ENCODE results near the gene ARMC7. TPM values are rescaled to one million over a fixed set of nuclear protein-coding genes. Genes with fewer than 3 reads are reported as not detected.

The ARMC7 gene
- total and polyA plus RNA-seq, 11 donors: 3.9 to 7.9 (median 5.2) TPM

DNA sequence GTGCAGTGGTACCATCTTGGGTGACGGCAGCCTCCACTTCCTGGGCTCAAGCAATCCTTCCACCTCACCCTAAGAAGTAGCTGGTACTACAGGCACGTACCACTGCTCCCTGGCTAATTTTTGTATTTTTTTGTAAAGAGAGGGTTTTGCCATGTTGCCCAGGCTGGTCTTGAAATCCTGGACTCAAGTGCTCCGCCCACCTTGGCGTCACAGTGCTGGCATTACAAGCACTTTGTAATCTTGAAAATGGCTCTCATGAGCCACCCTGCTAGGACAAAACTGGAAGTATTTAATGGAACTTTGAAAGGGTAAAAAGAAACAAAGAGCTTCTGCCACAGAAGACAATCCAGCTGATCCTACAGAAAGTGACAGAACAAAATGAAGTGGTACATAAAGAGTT lies 63.8 kb downstream of the ARMC7 start:
- ATAC-seq (no peak), DNase-seq (no peak)
- Histone ChIP-seq H3K36me3 (peaks cover 0 to 98% (median 93%) of the 10 kb centered on the region in 9 donors), H3K27ac (no peak overlapping the region), H3K4me1 (peaks cover 0 to 20% (median 6%) of the 10 kb centered on the region in 12 donors), H3K4me3 (no peak overlapping the region), H3K9me3 (no peaks in the 10 kb centered on the region), H3K27me3 (no peaks in the 10 kb centered on the region)
- TF ChIP-seq, protein P1, sequence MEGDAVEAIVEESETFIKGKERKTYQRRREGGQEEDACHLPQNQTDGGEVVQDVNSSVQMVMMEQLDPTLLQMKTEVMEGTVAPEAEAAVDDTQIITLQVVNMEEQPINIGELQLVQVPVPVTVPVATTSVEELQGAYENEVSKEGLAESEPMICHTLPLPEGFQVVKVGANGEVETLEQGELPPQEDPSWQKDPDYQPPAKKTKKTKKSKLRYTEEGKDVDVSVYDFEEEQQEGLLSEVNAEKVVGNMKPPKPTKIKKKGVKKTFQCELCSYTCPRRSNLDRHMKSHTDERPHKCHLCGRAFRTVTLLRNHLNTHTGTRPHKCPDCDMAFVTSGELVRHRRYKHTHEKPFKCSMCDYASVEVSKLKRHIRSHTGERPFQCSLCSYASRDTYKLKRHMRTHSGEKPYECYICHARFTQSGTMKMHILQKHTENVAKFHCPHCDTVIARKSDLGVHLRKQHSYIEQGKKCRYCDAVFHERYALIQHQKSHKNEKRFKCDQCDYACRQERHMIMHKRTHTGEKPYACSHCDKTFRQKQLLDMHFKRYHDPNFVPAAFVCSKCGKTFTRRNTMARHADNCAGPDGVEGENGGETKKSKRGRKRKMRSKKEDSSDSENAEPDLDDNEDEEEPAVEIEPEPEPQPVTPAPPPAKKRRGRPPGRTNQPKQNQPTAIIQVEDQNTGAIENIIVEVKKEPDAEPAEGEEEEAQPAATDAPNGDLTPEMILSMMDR (IDR thresholded peaks at IDR 0.05): no peak
- no peak for TF ChIP-seq POLR2A (IDR thresholded peaks at IDR 0.05)
- intact Hi-C loops (cut with DNase I): loop anchor here in 8 of 10 donors (2.0 to 10.0 kb wide), 4 partner anchors 56 to 61 kb away; no protein-coding TSS in a partner anchor
- WGBS, 4 donors: 73 to 87% (median 80%) methylated on average over 3 to 4 of the region's 4 CpGs

DNA sequence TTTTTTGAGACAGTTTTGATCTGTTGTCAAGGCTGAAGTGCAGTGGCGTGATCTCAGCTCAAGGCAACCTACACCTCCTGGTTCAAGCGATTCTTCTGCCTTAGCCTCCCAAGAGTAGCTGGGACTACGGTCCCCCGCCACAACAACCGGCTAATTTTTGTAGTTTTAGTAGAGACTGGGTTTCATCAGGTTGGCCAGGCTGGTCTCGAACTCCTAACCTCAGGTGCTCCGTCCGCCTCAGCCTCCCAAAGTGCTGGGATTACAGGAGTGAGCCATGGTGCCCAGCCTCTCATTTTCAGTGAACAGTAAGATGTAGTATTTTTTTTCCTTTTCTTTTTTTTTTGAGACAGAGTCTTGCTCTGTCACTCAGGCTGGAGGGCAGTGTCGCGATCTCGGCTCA lies 65.2 kb downstream of the ARMC7 start:
- Histone ChIP-seq H3K36me3 (peaks cover 0 to 100% (median 93%) of the 10 kb centered on the region in 9 donors), H3K9me3 (no peaks in the 10 kb centered on the region), H3K27ac (no peak overlapping the region), H3K4me1 (peaks cover 0 to 28% (median 11%) of the 10 kb centered on the region in 12 donors), H3K27me3 (no peaks in the 10 kb centered on the region), H3K4me3 (no peak overlapping the region)
- ATAC-seq (no peak), DNase-seq (no peak)
- WGBS, 4 donors: 91 to 96% (median 93%) methylated on average over 11 of the region's 11 CpGs
- intact Hi-C loops (cut with DNase I): loop anchor here in 6 of 10 donors (5.0 to 10.0 kb wide), 3 partner anchors 58 to 63 kb away; no protein-coding TSS in a partner anchor
- TF ChIP-seq POLR2A (IDR thresholded peaks at IDR 0.05): no peak
- TF ChIP-seq, protein P1 (IDR thresholded peaks at IDR 0.05): no peak

DNA sequence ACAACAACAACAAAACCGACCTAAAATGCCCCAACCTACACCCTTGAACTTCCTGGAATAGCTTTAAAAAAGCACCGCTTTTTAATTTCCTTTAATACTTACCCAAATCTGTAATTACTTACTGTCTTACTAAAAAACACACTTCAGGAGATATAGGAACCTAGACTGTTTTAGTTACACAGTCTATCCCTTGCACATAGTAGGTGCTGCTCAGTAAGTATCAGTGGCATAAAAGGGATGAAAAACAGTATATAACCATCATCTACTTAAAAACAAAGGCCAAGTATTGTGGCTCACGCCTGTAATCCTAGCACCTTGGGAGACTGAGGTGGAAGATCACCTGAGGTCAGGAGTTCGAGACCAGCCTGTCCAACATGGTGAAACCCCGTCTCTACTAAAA lies 66.9 kb downstream of the ARMC7 start:
- ATAC-seq (no peak), DNase-seq (no peak)
- intact Hi-C loops (cut with DNase I): loop anchor here in 1 of 10 donors (10.0 kb wide), 1 partner anchor 62 kb away; no protein-coding TSS in a partner anchor
- TF ChIP-seq, protein P1 (IDR thresholded peaks at IDR 0.05): no peak
- no peak for TF ChIP-seq POLR2A (IDR thresholded peaks at IDR 0.05)
- H3K36me3 ChIP-seq: peaks cover 0 to 92% (median 85%) of the 10 kb centered on the region in 9 donors
- no peak overlapping the region for H3K4me3 ChIP-seq
- peaks cover 0 to 43% (median 19%) of the 10 kb centered on the region in 12 donors for H3K4me1 ChIP-seq
- no peaks in the 10 kb centered on the region for H3K27me3 ChIP-seq
- H3K9me3 ChIP-seq: no peaks in the 10 kb centered on the region
- H3K27ac ChIP-seq: no peak overlapping the region
- 82 to 92% (median 86%) methylated on average over 5 of the region's 5 CpGs for WGBS, 4 donors

DNA sequence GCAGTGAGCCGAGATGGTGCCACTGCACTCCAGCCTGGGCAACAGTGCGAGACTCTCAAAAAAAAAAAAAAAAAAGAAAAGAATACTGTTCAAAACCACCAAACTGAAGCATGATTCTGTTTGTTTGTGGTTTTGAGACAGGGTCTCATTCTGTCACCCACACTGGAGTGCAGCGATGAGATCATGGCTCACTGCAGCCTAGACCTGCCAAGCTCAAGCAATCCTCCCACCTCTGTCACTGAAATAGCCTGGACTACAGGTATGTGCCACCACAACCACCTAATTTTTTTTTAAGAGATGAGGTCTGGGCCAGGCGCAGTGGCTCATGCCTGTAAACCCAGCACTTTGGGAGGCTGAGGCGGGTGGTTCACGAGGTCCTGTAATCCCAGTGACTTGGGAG lies 68.7 kb downstream of the ARMC7 start:
- no peaks in the 10 kb centered on the region for H3K27me3 ChIP-seq
- H3K9me3 ChIP-seq: no peaks in the 10 kb centered on the region
- H3K4me1 ChIP-seq: peaks cover 0 to 35% (median 20%) of the 10 kb centered on the region in 12 donors
- no peak for TF ChIP-seq POLR2A (IDR thresholded peaks at IDR 0.05)
- TF ChIP-seq, protein P1 (IDR thresholded peaks at IDR 0.05): no peak
- H3K27ac ChIP-seq: no peak overlapping the region
- DNase-seq (no peak), ATAC-seq (no peak)
- WGBS, 4 donors: 92 to 97% (median 95%) methylated on average over 6 of the region's 6 CpGs
- peaks cover 0 to 74% (median 69%) of the 10 kb centered on the region in 9 donors for H3K36me3 ChIP-seq
- H3K4me3 ChIP-seq: no peak overlapping the region
- intact Hi-C loops (cut with DNase I): loop anchor here in 1 of 10 donors (10.0 kb wide), 1 partner anchor 64 kb away; no protein-coding TSS in a partner anchor

Other genes with a start within 250 kb of the ARMC7 start
- 1 to 10 TPM; 2.5 to 8.7 (median 4.7) TPM for gene FDXR, start 237.0 kb upstream of the ARMC7 start, total RNA-seq
- 1 to 10 TPM; 3.7 to 5.5 TPM for gene FDXR, start 237.0 kb upstream of the ARMC7 start, polyA plus RNA-seq
- not detected for gene FADS6, start 216.3 kb upstream of the ARMC7 start, total RNA-seq
- gene FADS6, start 216.3 kb upstream of the ARMC7 start, polyA plus RNA-seq: not detected
- not detected for gene USH1G, start 186.7 kb upstream of the ARMC7 start, total RNA-seq
- gene USH1G, start 186.7 kb upstream of the ARMC7 start, polyA plus RNA-seq: not detected
- not detected for gene OTOP2, start 185.7 kb upstream of the ARMC7 start, total RNA-seq
- not detected for gene OTOP2, start 185.7 kb upstream of the ARMC7 start, polyA plus RNA-seq
- not detected for gene OTOP3, start 174.1 kb upstream of the ARMC7 start, total RNA-seq
- gene OTOP3, start 174.1 kb upstream of the ARMC7 start, polyA plus RNA-seq: not detected
- gene HID1, start 137.2 kb upstream of the ARMC7 start, total RNA-seq: 10 to 100 TPM in 4 of 9 donors, 1 to 10 TPM in 5; 5.7 to 15.7 (median 9.8) TPM
- gene HID1, start 137.2 kb upstream of the ARMC7 start, polyA plus RNA-seq: 10 to 100 TPM in 1 of 2 donors, 1 to 10 TPM in 1; 6.7 to 10.7 TPM
- gene CDR2L, start 122.3 kb upstream of the ARMC7 start, total RNA-seq: 10 to 100 TPM; 13.0 to 56.4 (median 18.1) TPM
- gene CDR2L, start 122.3 kb upstream of the ARMC7 start, polyA plus RNA-seq: 10 to 100 TPM; 13.6 to 19.1 TPM
- 10 to 100 TPM; 41.0 to 89.4 (median 55.8) TPM for gene MRPL58, start 97.3 kb upstream of the ARMC7 start, total RNA-seq
- gene MRPL58, start 97.3 kb upstream of the ARMC7 start, polyA plus RNA-seq: 10 to 100 TPM; 82.0 to 93.8 TPM
- 1,000 to 10,000 TPM in 1 of 9 donors, 100 to 1,000 TPM in 8; 597 to 1,208 (median 875) TPM for gene ATP5PD, start 63.0 kb upstream of the ARMC7 start, total RNA-seq
- gene ATP5PD, start 63.0 kb upstream of the ARMC7 start, polyA plus RNA-seq: 1,000 to 10,000 TPM in 1 of 2 donors, 100 to 1,000 TPM in 1; 725 to 2,623 TPM
- gene KCTD2, start 62.7 kb upstream of the ARMC7 start, total RNA-seq: 10 to 100 TPM; 19.8 to 37.7 (median 31.5) TPM
- 10 to 100 TPM; 15.7 to 38.7 TPM for gene KCTD2, start 62.7 kb upstream of the ARMC7 start, polyA plus RNA-seq
- gene SLC16A5, start 22.0 kb upstream of the ARMC7 start, total RNA-seq: 10 to 100 TPM in 6 of 9 donors, 1 to 10 TPM in 3; 4.8 to 23.3 (median 11.1) TPM
- gene SLC16A5, start 22.0 kb upstream of the ARMC7 start, polyA plus RNA-seq: 1 to 10 TPM; 4.3 to 7.8 TPM
- 10 to 100 TPM; 15.9 to 56.0 (median 22.8) TPM for gene NT5C, start 21.8 kb downstream of the ARMC7 start, total RNA-seq
- gene NT5C, start 21.8 kb downstream of the ARMC7 start, polyA plus RNA-seq: 10 to 100 TPM; 29.0 to 45.7 TPM
- 10 to 100 TPM; 10.4 to 60.8 (median 16.0) TPM for gene JPT1, start 44.5 kb downstream of the ARMC7 start, total RNA-seq
- gene JPT1, start 44.5 kb downstream of the ARMC7 start, polyA plus RNA-seq: 10 to 100 TPM; 41.8 to 68.0 TPM
- 100 to 1,000 TPM in 7 of 9 donors, 10 to 100 TPM in 2; 50.1 to 277 (median 207) TPM for gene SUMO2, start 73.0 kb downstream of the ARMC7 start, total RNA-seq
- gene SUMO2, start 73.0 kb downstream of the ARMC7 start, polyA plus RNA-seq: 10 to 100 TPM; 47.1 to 78.7 TPM
- gene NUP85, start 95.7 kb downstream of the ARMC7 start, total RNA-seq: 10 to 100 TPM in 8 of 9 donors, 1 to 10 TPM in 1; 9.4 to 40.9 (median 21.5) TPM
- gene NUP85, start 95.7 kb downstream of the ARMC7 start, polyA plus RNA-seq: 10 to 100 TPM; 14.3 to 27.6 TPM
- gene GGA3, start 151.6 kb downstream of the ARMC7 start, total RNA-seq: 10 to 100 TPM; 15.8 to 31.0 (median 23.3) TPM
- gene GGA3, start 151.6 kb downstream of the ARMC7 start, polyA plus RNA-seq: 10 to 100 TPM; 13.0 to 22.4 TPM
- gene MRPS7, start 151.9 kb downstream of the ARMC7 start, total RNA-seq: 100 to 1,000 TPM in 8 of 9 donors, 10 to 100 TPM in 1; 76.7 to 143 (median 116) TPM
- 100 to 1,000 TPM; 109 to 110 TPM for gene MRPS7, start 151.9 kb downstream of the ARMC7 start, polyA plus RNA-seq
- 10 to 100 TPM; 13.1 to 34.7 (median 18.6) TPM for gene MIF4GD, start 161.3 kb downstream of the ARMC7 start, total RNA-seq
- 10 to 100 TPM in 1 of 2 donors, 1 to 10 TPM in 1; 8.6 to 27.8 TPM for gene MIF4GD, start 161.3 kb downstream of the ARMC7 start, polyA plus RNA-seq
- gene SLC25A19, start 179.5 kb downstream of the ARMC7 start, total RNA-seq: 10 to 100 TPM in 6 of 9 donors, 1 to 10 TPM in 3; 7.0 to 27.9 (median 11.7) TPM
- 10 to 100 TPM; 15.9 to 23.3 TPM for gene SLC25A19, start 179.5 kb downstream of the ARMC7 start, polyA plus RNA-seq

All from heart left ventricle (tissue), 16 donors.